ENCODE measurements around the gene TMEM59L. TPM values are rescaled to one million over a fixed set of nuclear protein-coding genes. Genes with fewer than 3 reads are reported as not detected.

Gene TMEM59L
- total and polyA plus RNA-seq, 12 donors = 0.89 to 14.5 (median 5.4) TPM

- WGBS, 4 donors = 12 to 45% (median 16%) methylated on average over 3 to 6 of the region's 6 CpGs
- no peak for DNase-seq
- Histone ChIP-seq H3K4me3 (peak overlapping the region in 1 of 4 donors; percentile 76), H3K9me3 (replicated peaks in 1 of 3) (no peaks in the 10 kb centered on the region), H3K27me3 (no peaks in the 10 kb centered on the region), H3K27ac (peak overlapping the region in 1 of 5 donors; percentile 84), H3K36me3 (replicated peaks in 1 of 2) (no peaks in the 10 kb centered on the region), H3K4me1 (replicated peaks in 1 of 2) (peaks cover 3 to 12% of the 10 kb centered on the region in 2 donors)
- TF ChIP-seq POLR2A (IDR thresholded peaks at IDR 0.05) (no peak), CTCF (IDR thresholded peaks at IDR 0.05) (no peak)
- intact Hi-C loops (cut with DNase I) = no loop called here
Measured at GRCh38 chr19:18635831-18636182, 23.1 kb downstream of the TMEM59L start.

GRCh38 chr19:18636183-18636968, 23.7 kb downstream of the TMEM59L start:
- H3K27me3 ChIP-seq = no peaks in the 10 kb centered on the region
- H3K4me1 ChIP-seq (replicated peaks in 1 of 2) = peaks cover 3 to 12% of the 10 kb centered on the region in 2 donors
- peak; percentile 98 to 100 (median 99) for DNase-seq
- WGBS, 4 donors = 1 to 3% (median 1%) methylated on average over 31 to 43 of the region's 44 CpGs
- no peaks in the 10 kb centered on the region for H3K36me3 ChIP-seq (replicated peaks in 1 of 2)
- H3K9me3 ChIP-seq (replicated peaks in 1 of 3) = no peaks in the 10 kb centered on the region
- H3K27ac ChIP-seq = peak overlapping the region in 3 of 5 donors; percentile 80 to 84 (median 82)
- TF ChIP-seq CTCF (IDR thresholded peaks at IDR 0.05) (no peak), POLR2A (IDR thresholded peaks at IDR 0.05) (no peak)
- H3K4me3 ChIP-seq = peak overlapping the region in 3 of 4 donors; percentile 33 to 76 (median 34)
- intact Hi-C loops (cut with DNase I) = no loop called here

DNA sequence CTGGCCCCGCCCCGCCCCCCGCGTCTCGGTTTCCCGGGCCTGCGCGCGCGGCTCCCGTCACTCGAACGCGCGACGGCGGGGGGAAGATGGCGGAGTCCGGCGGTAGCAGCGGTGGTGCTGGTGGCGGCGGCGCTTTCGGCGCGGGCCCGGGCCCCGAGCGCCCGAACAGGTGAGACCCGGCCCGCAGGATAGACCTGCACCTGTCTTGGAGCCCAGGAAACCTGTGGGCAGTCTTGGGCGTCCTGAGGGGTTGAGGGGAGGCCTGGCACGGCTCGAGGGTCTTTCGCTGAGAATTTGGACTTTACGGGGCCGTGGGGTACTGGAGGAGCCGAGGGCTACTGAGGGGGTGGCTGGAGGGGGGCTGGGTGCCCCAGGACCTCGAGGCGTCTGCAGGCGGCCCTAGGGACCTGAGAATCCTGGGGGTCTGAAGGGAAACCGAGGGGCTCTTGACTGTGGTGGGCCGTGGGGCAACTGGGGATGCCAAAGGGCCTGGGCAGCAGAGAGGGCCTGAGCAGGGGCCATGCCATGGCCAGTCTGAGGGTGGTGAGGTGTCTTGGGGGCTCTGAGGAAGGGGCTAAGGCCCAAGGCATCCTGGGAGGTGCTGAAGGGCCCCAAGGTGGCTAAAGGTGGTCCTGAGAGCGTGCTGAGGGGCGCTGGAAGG, 24.4 kb downstream of the TMEM59L start, which contains the start of gene KLHL26:
Gene KLHL26, plus strand, starts transcription at position 60 of the 661 bp plus-strand sequence. Its CDS starts 27 bp downstream, at position 87.
- Histone ChIP-seq H3K4me3 (peak within 1 kb of the TSS; percentile 33 to 76 (median 36)), H3K27me3 (no peaks in the 10 kb centered on the region), H3K4me1 (replicated peaks in 1 of 2) (peaks cover 3 to 12% of the 10 kb centered on the region in 2 donors), H3K9me3 (replicated peaks in 1 of 3) (no peaks in the 10 kb centered on the region), H3K27ac (peak within 1 kb of the TSS in 4 of 5 donors; percentile 30 to 84 (median 81)), H3K36me3 (replicated peaks in 1 of 2) (no peaks in the 10 kb centered on the region)
- intact Hi-C loops (cut with DNase I) = no loop called here
- WGBS, 4 donors = 3 to 18% (median 9%) methylated on average over 9 to 47 of the region's 47 CpGs
- no peak for DNase-seq
- TF ChIP-seq POLR2A (IDR thresholded peaks at IDR 0.05) = peak; percentile 68 to 75
- TF ChIP-seq CTCF (IDR thresholded peaks at IDR 0.05) = no peak

Data from adrenal gland (tissue), 12 donors.